Panc1 (cell line): Measurements from ENCODE around the gene PI4K2A. TPM values are rescaled to one million over a fixed set of nuclear protein-coding genes. Genes with fewer than 3 reads are reported as not detected.

Experiments
- ATAC-seq: fragments of 200-7000 bp; cut with Tn5 transposase; 2 replicates; pipeline ENCODE4 v1.9.1; 2020; ENCODE audit warnings: mild to moderate bottlenecking, moderate library complexity
- BruUV-seq: library from RNA; stranded (reverse); fragments of 400-500 nt; replicated peaks from 2 replicates; lab custom pipeline; 2021; lab: Mats Ljungman, UMichigan
- CTCF ChIA-PET: fragments of 300-600 bp; sonication (Branson Sonifier 250); formaldehyde crosslinking; loops from one replicate; lab custom pipeline; 2022; ENCODE audit warnings: antibody characterized with exemption; lab: Charles Lee
- POLR2A ChIA-PET: fragments of 300-600 bp; sonication (Branson Sonifier 250); formaldehyde crosslinking; loops from one replicate; lab custom pipeline; 2022; ENCODE audit warnings: antibody characterized with exemption; lab: Charles Lee
- DNase-seq: peaks from one replicate; pipeline ENCODE4 v3.0.0-alpha.2; 2010; ENCODE audit warnings: low read depth, low spot score
- H3K27ac ChIP-seq: 2 replicates; pipeline ENCODE4 v1.5.1; 2011; ENCODE audit warnings: mild to moderate bottlenecking, low read length, inconsistent platforms
- H3K27me3 ChIP-seq: fragments of 200-500 bp; sonication (Bioruptor generic); 2 replicates; pipeline ENCODE4 v1.6.0; 2014; ENCODE audit warnings: low read length, inconsistent platforms; ENCODE audit not compliant: control insufficient read depth, insufficient read depth
- H3K36me3 ChIP-seq: fragments of 200-500 bp; sonication (Bioruptor generic); 2 replicates; pipeline ENCODE4 v1.5.1; 2014; ENCODE audit warnings: inconsistent platforms, mild to moderate bottlenecking, low read length, moderate library complexity; ENCODE audit not compliant: control insufficient read depth, insufficient read depth
- H3K4me1 ChIP-seq: 2 replicates; pipeline ENCODE4 v1.5.1; 2011; ENCODE audit warnings: inconsistent platforms, mild to moderate bottlenecking, low read length, moderate library complexity; ENCODE audit not compliant: control insufficient read depth, insufficient read depth
- H3K4me3 ChIP-seq, 2 experiments: 2 replicates each; pipeline ENCODE4 v1.5.1; 2011 to 2012; ENCODE audit warnings: low read depth in 2 of 2, low read length in 2 of 2, mild to moderate bottlenecking in 2 of 2, inconsistent platforms in 1 of 2, moderate library complexity in 1 of 2
- H3K9me3 ChIP-seq: fragments of 200-500 bp; sonication (Bioruptor generic); 2 replicates; pipeline ENCODE4 v1.5.1; 2014; ENCODE audit warnings: low read depth, mild to moderate bottlenecking, inconsistent platforms, low read length, moderate library complexity; ENCODE audit not compliant: control insufficient read depth, insufficient read depth
- POLR2AphosphoS5 ChIP-seq: IDR thresholded peaks from 2 replicates; pipeline ENCODE4 v1.6.1; 2012; ENCODE audit warnings: mild to moderate bottlenecking, low read depth, low read length, moderate library complexity
- REST ChIP-seq, 2 experiments: IDR thresholded peaks; 2 replicates each; pipeline ENCODE4 v1.6.1; 2011 to 2012; ENCODE audit warnings: low read depth in 2 of 2, control low read depth in 1 of 2, low read length in 1 of 2, mild to moderate bottlenecking in 1 of 2, moderate library complexity in 1 of 2; ENCODE audit not compliant: insufficient read depth in 1 of 2
- SIN3A ChIP-seq: IDR thresholded peaks from 2 replicates; pipeline ENCODE4 v1.6.1; 2012; ENCODE audit warnings: low read depth, mild to moderate bottlenecking, low read length, moderate library complexity, borderline replicate concordance; ENCODE audit not compliant: insufficient read depth
- TCF7L2 ChIP-seq: IDR thresholded peaks from 2 replicates; pipeline ENCODE4 v1.6.1; 2011; ENCODE audit warnings: mild to moderate bottlenecking, low read depth, low read length, inconsistent platforms
- in situ Hi-C: cut with HindIII; loops from 2 replicates; pipeline ENCODE4 v1.10.0; 2016; ENCODE audit warnings: low sequenced_read_pairs, low pct_unique_long_range_greater_than_20kb
- intact Hi-C: fragments of 100-400 bp; cut with micrococcal nuclease; formaldehyde crosslinking; loops from one replicate; pipeline ENCODE4 v1.10.0; 2022; ENCODE audit not compliant: unreplicated experiment
- total RNA-seq: library from RNA; stranded (reverse); gene quantifications from one replicate; pipeline ENCODE4 v1.2.1, GENCODE V29; 2021; ENCODE audit not compliant: unreplicated experiment

PI4K2A gene
- total RNA-seq, 1 experiment from 2014 or later, result 22.8 TPM

DNA sequence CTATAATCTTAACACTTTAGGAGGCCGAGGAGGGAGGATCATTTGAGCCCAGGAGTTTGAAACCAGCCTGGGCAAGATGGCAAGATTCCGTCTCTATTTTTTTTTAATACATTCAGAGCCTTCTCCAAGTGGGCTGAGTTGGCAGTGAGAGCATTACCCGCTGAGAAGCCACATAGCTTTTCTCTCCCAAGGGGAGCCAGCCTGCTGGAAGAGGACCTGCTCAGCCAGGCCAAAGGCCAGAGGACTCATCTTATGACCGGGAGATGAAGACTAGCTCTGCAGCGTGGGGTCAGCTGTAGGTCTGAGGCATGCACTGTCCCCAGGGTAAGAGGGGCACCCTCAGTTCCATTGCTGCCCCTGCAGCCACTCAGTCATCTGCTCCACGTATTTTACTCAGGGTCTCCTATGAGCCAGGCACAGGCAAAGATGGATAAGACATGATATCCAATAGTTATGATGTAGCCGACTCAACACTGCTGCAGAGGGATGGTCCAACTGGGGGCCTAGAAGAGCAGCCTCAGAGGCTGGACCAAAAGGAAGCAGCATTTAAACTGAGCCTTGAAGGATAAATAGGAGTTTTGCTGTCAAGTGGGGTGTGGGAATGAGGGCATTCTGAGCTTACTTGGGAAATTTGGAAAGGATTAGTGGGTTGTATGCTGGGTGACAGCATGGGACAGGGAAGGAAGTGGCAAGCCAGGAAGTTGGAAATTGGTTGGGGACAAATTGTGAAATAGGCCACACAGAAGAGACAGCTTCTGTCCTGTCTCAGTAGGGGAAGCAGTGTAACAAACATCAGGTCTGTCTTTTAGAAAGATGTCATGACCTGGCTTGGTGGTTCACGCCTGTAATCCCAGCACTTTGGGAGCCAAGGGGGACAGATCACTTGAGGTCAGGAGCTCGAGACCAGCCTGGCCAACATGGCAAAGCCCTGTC, 71.4 kb downstream of the PI4K2A start:
- intact Hi-C loops, result no loop called here
- no peak overlapping the region for H3K27ac ChIP-seq
- H3K27me3 ChIP-seq, result no peaks in the 10 kb centered on the region
- H3K36me3 ChIP-seq, result no peaks in the 10 kb centered on the region
- in situ Hi-C loops, result no loop called here
- no peaks in the 10 kb centered on the region for H3K9me3 ChIP-seq
- no TSS peak for BruUV-seq
- H3K4me3 ChIP-seq, result no peak overlapping the region
- POLR2A ChIA-PET, result no interaction called here
- no peak for ATAC-seq
- peaks cover 18% of the 10 kb centered on the region for H3K4me1 ChIP-seq
- TF ChIP-seq POLR2AphosphoS5 (no peak), REST (IDR thresholded peaks at IDR 0.05; ENCODE audit: insufficient read depth in 1 of 2, low read depth in 2 of 2, low read length in 1 of 2) (no peak)
- CTCF ChIA-PET, result interaction anchor here (0.7 kb wide), 1 partner anchor 19 kb away, joined by 3 read pairs; no protein-coding TSS in a partner anchor
- no peak for DNase-seq

DNA sequence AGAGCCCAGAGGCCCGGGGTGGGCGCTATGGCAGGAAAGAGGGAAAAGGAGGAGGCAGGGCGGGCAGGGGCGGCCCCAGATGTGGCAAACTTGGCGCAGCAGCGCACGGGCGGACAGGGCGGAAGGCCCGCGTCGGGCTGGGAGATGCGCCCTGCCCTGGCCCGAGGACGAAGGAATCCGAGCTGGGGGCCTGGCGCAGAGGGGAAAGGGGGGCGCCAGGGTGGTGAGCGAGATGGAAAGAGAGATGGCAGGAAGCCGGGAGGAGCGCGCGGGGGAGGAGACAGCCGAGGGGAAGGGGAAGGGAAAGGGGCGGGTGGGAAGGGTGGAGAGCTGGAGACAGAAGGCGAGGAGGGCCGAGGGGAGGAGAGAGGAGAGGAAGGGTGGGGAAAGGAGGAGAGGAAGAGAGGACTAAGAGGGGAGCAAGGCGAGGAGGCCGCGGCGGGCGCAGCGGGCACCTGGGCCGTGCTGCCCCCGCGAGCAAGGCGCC, 72.9 kb downstream of the PI4K2A start, which contains the start of gene MARVELD1:
Gene MARVELD1 (plus strand): TSS at position 392 of the 487 bp plus-strand sequence. CDS start 147 bp downstream, outside the sequence.
- Histone ChIP-seq H3K27me3 (no peaks in the 10 kb centered on the region), H3K27ac (peak within 1 kb of the TSS; percentile 88), H3K36me3 (0 out of 2 replicates have a peak, but pooled peaks cover 4% of the 10 kb centered on the region), H3K9me3 (no peaks in the 10 kb centered on the region), H3K4me1 (peaks cover 21% of the 10 kb centered on the region), H3K4me3 (peak within 1 kb of the TSS; percentile 73 to 74)
- TF ChIP-seq SIN3A, result no peak
- peak; percentile 28; the same call in 1 of the 2 replicates for TF ChIP-seq POLR2AphosphoS5
- ATAC-seq, result peak; percentile 81
- ChIA-PET CTCF (interaction anchor here (0.6 kb wide), 2 partner anchors 23 to 449 kb away, joined by 5 read pairs; no protein-coding TSS in a partner anchor), POLR2A (interaction anchor here (0.5 kb wide), 1 partner anchor 288 kb away, joined by 4 read pairs; no protein-coding TSS in a partner anchor)
- no TSS peak for BruUV-seq
- intact Hi-C loops, result no loop called here
- DNase-seq, result no peak
- in situ Hi-C loops, result no loop called here

- DNase-seq (peak; percentile 48), ATAC-seq (peak; percentile 84)
- Histone ChIP-seq H3K36me3 (0 out of 2 replicates have a peak, but pooled peaks cover 4% of the 10 kb centered on the region), H3K4me1 (peaks cover 21% of the 10 kb centered on the region), H3K27ac (peak overlapping the region; percentile 83), H3K27me3 (no peaks in the 10 kb centered on the region), H3K4me3 (peak overlapping the region; percentile 73 to 74), H3K9me3 (no peaks in the 10 kb centered on the region)
- ChIA-PET POLR2A (no interaction called here), CTCF (interaction anchor here (0.6 kb wide), 1 partner anchor 450 kb away, joined by 5 read pairs; no protein-coding TSS in a partner anchor)
- no TSS peak for BruUV-seq
- TF ChIP-seq TCF7L2 (no peak), SIN3A (peak; percentile 40; the same call in 1 of the 2 replicates)
- in situ Hi-C loops (no loop called here), intact Hi-C loops (no loop called here)
These were observed 73.4 kb downstream of the PI4K2A start for GRCh38 chr10:97713826-97714400.
